Measurements from ENCODE around the gene PLXNB3. TPM values are rescaled to one million over a fixed set of nuclear protein-coding genes. Genes with fewer than 3 reads are reported as not detected.
A peak's percentile ranks its signal among the peaks of the same experiment; 100 is the strongest.
"Not testable (repeated sequence)": the region's sequence is repeated elsewhere in the genome, so short reads cannot be mapped to it uniquely, and the experiment has no call there.

PLXNB3 gene
- total RNA-seq, 1 donor: 4.3 TPM

GRCh38 chrX:153739754-153740486 is 24.1 kb upstream of the PLXNB3 start:
- no peak overlapping the region for H2AFZ ChIP-seq (ENCODE audit: low read length)
- H3K4me3 ChIP-seq (ENCODE audit: insufficient read depth, low read length): no peak overlapping the region
- no peaks in the 10 kb centered on the region for H3K9me3 ChIP-seq (ENCODE audit: low read depth, low read length)
- no peak overlapping the region for H3K4me2 ChIP-seq (ENCODE audit: insufficient read depth, low read length)
- H4K20me1 ChIP-seq (ENCODE audit: insufficient read depth, low read length): no peaks in the 10 kb centered on the region
- TF ChIP-seq CTCF (IDR thresholded peaks at IDR 0.05; ENCODE audit: extremely low read depth, low read depth, low read length): no peak
- no peaks in the 10 kb centered on the region for H3K4me1 ChIP-seq (ENCODE audit: insufficient read depth, low read length)
- peak; percentile 69 for DNase-seq (ENCODE audit: insufficient read length, low spot score, missing footprints)
- no peaks in the 10 kb centered on the region for H3K27me3 ChIP-seq (ENCODE audit: insufficient read depth, low read length)
- H3K27ac ChIP-seq (ENCODE audit: low read depth, low read length): no peak overlapping the region
- no peaks in the 10 kb centered on the region for H3K79me2 ChIP-seq (ENCODE audit: insufficient read depth, low read length)
- H3K36me3 ChIP-seq (ENCODE audit: insufficient read depth, low read length): no peaks in the 10 kb centered on the region

- no peak overlapping the region for H3K27ac ChIP-seq (ENCODE audit: low read depth, low read length)
- no peaks in the 10 kb centered on the region for H3K9me3 ChIP-seq (ENCODE audit: low read depth, low read length)
- H3K4me3 ChIP-seq (ENCODE audit: insufficient read depth, low read length): no peak overlapping the region
- no peak for TF ChIP-seq CTCF (IDR thresholded peaks at IDR 0.05; ENCODE audit: extremely low read depth, low read depth, low read length)
- no peaks in the 10 kb centered on the region for H4K20me1 ChIP-seq (ENCODE audit: insufficient read depth, low read length)
- H3K27me3 ChIP-seq (ENCODE audit: insufficient read depth, low read length): no peaks in the 10 kb centered on the region
- DNase-seq (ENCODE audit: insufficient read length, low spot score, missing footprints): peak; percentile 37
- no peaks in the 10 kb centered on the region for H3K79me2 ChIP-seq (ENCODE audit: insufficient read depth, low read length)
- no peak overlapping the region for H3K4me2 ChIP-seq (ENCODE audit: insufficient read depth, low read length)
- no peaks in the 10 kb centered on the region for H3K4me1 ChIP-seq (ENCODE audit: insufficient read depth, low read length)
- H3K36me3 ChIP-seq (ENCODE audit: insufficient read depth, low read length): no peaks in the 10 kb centered on the region
- H2AFZ ChIP-seq (ENCODE audit: low read length): no peak overlapping the region
Observed at GRCh38 chrX:153740631-153741222, 23.3 kb upstream of the PLXNB3 start.

GRCh38 chrX:153741446-153741845 is 22.6 kb upstream of the PLXNB3 start:
- no peaks in the 10 kb centered on the region for H3K79me2 ChIP-seq (ENCODE audit: insufficient read depth, low read length)
- no peaks in the 10 kb centered on the region for H3K36me3 ChIP-seq (ENCODE audit: insufficient read depth, low read length)
- no peak overlapping the region for H3K27ac ChIP-seq (ENCODE audit: low read depth, low read length)
- no peak overlapping the region for H3K4me3 ChIP-seq (ENCODE audit: insufficient read depth, low read length)
- no peak for TF ChIP-seq CTCF (IDR thresholded peaks at IDR 0.05; ENCODE audit: extremely low read depth, low read depth, low read length)
- H3K27me3 ChIP-seq (ENCODE audit: insufficient read depth, low read length): no peaks in the 10 kb centered on the region
- H3K4me2 ChIP-seq (ENCODE audit: insufficient read depth, low read length): no peak overlapping the region
- no peak overlapping the region for H2AFZ ChIP-seq (ENCODE audit: low read length)
- DNase-seq (ENCODE audit: insufficient read length, low spot score, missing footprints): no peak
- no peaks in the 10 kb centered on the region for H3K4me1 ChIP-seq (ENCODE audit: insufficient read depth, low read length)
- no peaks in the 10 kb centered on the region for H3K9me3 ChIP-seq (ENCODE audit: low read depth, low read length)
- H4K20me1 ChIP-seq (ENCODE audit: insufficient read depth, low read length): no peaks in the 10 kb centered on the region

- H3K27me3 ChIP-seq (ENCODE audit: insufficient read depth, low read length); H3K4me3 ChIP-seq (ENCODE audit: insufficient read depth, low read length); H4K20me1 ChIP-seq (ENCODE audit: insufficient read depth, low read length); H3K9me3 ChIP-seq (ENCODE audit: low read depth, low read length); H3K4me1 ChIP-seq (ENCODE audit: insufficient read depth, low read length); H3K36me3 ChIP-seq (ENCODE audit: insufficient read depth, low read length); H3K4me2 ChIP-seq (ENCODE audit: insufficient read depth, low read length); H3K27ac ChIP-seq (ENCODE audit: low read depth, low read length); H2AFZ ChIP-seq (ENCODE audit: low read length); DNase-seq (ENCODE audit: insufficient read length, low spot score, missing footprints); H3K79me2 ChIP-seq (ENCODE audit: insufficient read depth, low read length): not testable (repeated sequence)
Observed at GRCh38 chrX:153742111-153742510, 21.9 kb upstream of the PLXNB3 start.

- H3K9me3 ChIP-seq (ENCODE audit: low read depth, low read length); H3K27me3 ChIP-seq (ENCODE audit: insufficient read depth, low read length); H3K36me3 ChIP-seq (ENCODE audit: insufficient read depth, low read length); H3K4me1 ChIP-seq (ENCODE audit: insufficient read depth, low read length); H3K4me2 ChIP-seq (ENCODE audit: insufficient read depth, low read length); H3K79me2 ChIP-seq (ENCODE audit: insufficient read depth, low read length); H4K20me1 ChIP-seq (ENCODE audit: insufficient read depth, low read length); H2AFZ ChIP-seq (ENCODE audit: low read length); H3K27ac ChIP-seq (ENCODE audit: low read depth, low read length); H3K4me3 ChIP-seq (ENCODE audit: insufficient read depth, low read length); DNase-seq (ENCODE audit: insufficient read length, low spot score, missing footprints): not testable (repeated sequence)
Observed at GRCh38 chrX:153742796-153743467, 21.1 kb upstream of the PLXNB3 start.

- not testable (repeated sequence) for H3K79me2 ChIP-seq (ENCODE audit: insufficient read depth, low read length); H2AFZ ChIP-seq (ENCODE audit: low read length); H4K20me1 ChIP-seq (ENCODE audit: insufficient read depth, low read length); H3K27me3 ChIP-seq (ENCODE audit: insufficient read depth, low read length); H3K27ac ChIP-seq (ENCODE audit: low read depth, low read length); H3K9me3 ChIP-seq (ENCODE audit: low read depth, low read length); H3K36me3 ChIP-seq (ENCODE audit: insufficient read depth, low read length); H3K4me1 ChIP-seq (ENCODE audit: insufficient read depth, low read length)
- peak overlapping the region; percentile 58 for H3K4me2 ChIP-seq (ENCODE audit: insufficient read depth, low read length)
- DNase-seq (ENCODE audit: insufficient read length, low spot score, missing footprints): peak; percentile 55
- H3K4me3 ChIP-seq (ENCODE audit: insufficient read depth, low read length): peak overlapping the region; percentile 19
Observed at GRCh38 chrX:153743468-153744209, 20.4 kb upstream of the PLXNB3 start.
